Measurements from ENCODE around the gene TGFBR3L. TPM values are rescaled to one million over a fixed set of nuclear protein-coding genes. Genes with fewer than 3 reads are reported as not detected.

TGFBR3L gene
- total RNA-seq, 1 experiment from 2014 or later = 4.1 TPM

- TF ChIP-seq ARID4B (CRISPR knock-in tag; IDR thresholded peaks at IDR 0.05; ENCODE audit: borderline replicate concordance) (no peak), TEAD1 (CRISPR knock-in tag; IDR thresholded peaks at IDR 0.05) (no peak), ZSCAN18 (CRISPR knock-in tag; IDR thresholded peaks at IDR 0.05) (no peak), FOXJ3 (CRISPR knock-in tag; IDR thresholded peaks at IDR 0.05; ENCODE audit: borderline replicate concordance) (no peak), RELA (CRISPR knock-in tag; IDR thresholded peaks at IDR 0.05; ENCODE audit: borderline replicate concordance) (no peak)
Observed at GRCh38 chr19:7961920-7962626, 47.4 kb downstream of the TGFBR3L start (continued).

GRCh38 chr19:7962644-7963268, 48.1 kb downstream of the TGFBR3L start:
- Mint-ChIP-seq H3K9me3 (no peaks in the 10 kb centered on the region), H3K36me3 (peaks cover 56% of the 10 kb centered on the region), H3K27ac (peak overlapping the region; percentile 17; the same call in 1 of the 2 replicates), H3K27me3 (ENCODE audit: low read depth) (no peaks in the 10 kb centered on the region), H3K4me1 (peaks cover 2% of the 10 kb centered on the region; the same call in 1 of the 2 replicates), H3K4me3 (no peak overlapping the region)
- DNase-seq (ENCODE audit: low spot score) (no peak), ATAC-seq (no peak)
- ChIA-PET CTCF (no interaction called here), POLR2A (no interaction called here)
- TF ChIP-seq ZNF532 (CRISPR knock-in tag; IDR thresholded peaks at IDR 0.05; ENCODE audit: borderline replicate concordance) = no peak
- TF ChIP-seq ZSCAN18 (CRISPR knock-in tag; IDR thresholded peaks at IDR 0.05) = no peak
- no peak for TF ChIP-seq KAT7 (CRISPR knock-in tag; IDR thresholded peaks at IDR 0.05; ENCODE audit: borderline replicate concordance)
- TF ChIP-seq ZNF416 (CRISPR knock-in tag; IDR thresholded peaks at IDR 0.05) = no peak
- no peak for TF ChIP-seq ETV6 (CRISPR knock-in tag; IDR thresholded peaks at IDR 0.05)
- no peak for TF ChIP-seq ZMAT4 (CRISPR knock-in tag; IDR thresholded peaks at IDR 0.05)
- TF ChIP-seq ERG (CRISPR knock-in tag; IDR thresholded peaks at IDR 0.05) = no peak
- TF ChIP-seq TCF7 (CRISPR knock-in tag; IDR thresholded peaks at IDR 0.05; ENCODE audit: low read depth) = no peak
- TF ChIP-seq ZNF423 (CRISPR knock-in tag; IDR thresholded peaks at IDR 0.05) = no peak
- TF ChIP-seq ZBTB43 (CRISPR knock-in tag; IDR thresholded peaks at IDR 0.05) = no peak
- no peak for TF ChIP-seq TEAD1 (CRISPR knock-in tag; IDR thresholded peaks at IDR 0.05)
- TF ChIP-seq NFATC4 (CRISPR knock-in tag; IDR thresholded peaks at IDR 0.05) = no peak
- TF ChIP-seq NFE2L1 (CRISPR knock-in tag; IDR thresholded peaks at IDR 0.05) = no peak
- TF ChIP-seq E2F1 (CRISPR knock-in tag; IDR thresholded peaks at IDR 0.05) = no peak
